HL-60 (cell line): ENCODE measurements around the gene ZNF365.

Experiments used
- DNase-seq, 2 experiments: peaks; one replicate each; pipeline ENCODE4 v3.0.0-alpha.2; 2010 to 2020; ENCODE audit warnings: low read depth in 1 of 2, low spot score in 1 of 2
- H3K27ac ChIP-seq: fragments of 250-450 bp; sonication (Bioruptor Pico); replicated peaks from 2 replicates; pipeline ENCODE4 v1.5.1; 2020; ENCODE audit warnings: mild to moderate bottlenecking, moderate library complexity
- H3K27me3 ChIP-seq: fragments of 250-450 bp; sonication (Bioruptor Pico); 2 replicates; pipeline ENCODE4 v1.5.1; 2021; ENCODE audit warnings: mild to moderate bottlenecking, moderate library complexity; ENCODE audit not compliant: insufficient read depth, poor library complexity, severe bottlenecking
- H3K4me3 ChIP-seq: replicated peaks from 2 replicates; pipeline ENCODE4 v1.5.1; 2011; ENCODE audit warnings: mild to moderate bottlenecking, control low read depth, low read length; ENCODE audit not compliant: insufficient read depth
- GABPA ChIP-seq: IDR thresholded peaks from 2 replicates; pipeline ENCODE4 v1.6.1; 2012; ENCODE audit warnings: low read depth
- POLR2AphosphoS5 ChIP-seq: IDR thresholded peaks from 2 replicates; pipeline ENCODE4 v1.6.1; 2012; ENCODE audit warnings: low read depth
- REST ChIP-seq: IDR thresholded peaks from 2 replicates; pipeline ENCODE4 v1.6.1; 2012; ENCODE audit warnings: low read depth; ENCODE audit not compliant: insufficient replicate concordance
- SPI1 ChIP-seq: IDR thresholded peaks from 2 replicates; pipeline ENCODE4 v1.6.1; 2012; ENCODE audit warnings: low read depth, mild to moderate bottlenecking, borderline replicate concordance
- TF ChIP-seq, protein P1 (sequence below): IDR thresholded peaks from one replicate; pipeline ENCODE4 v1.5.1; 2011; ENCODE audit warnings: low read length, control low read depth, inconsistent platforms; ENCODE audit not compliant: insufficient read depth

Gene ZNF365

GRCh38 chr10:62442894-62443669 is 68.9 kb downstream of the ZNF365 start:
- TF ChIP-seq POLR2AphosphoS5 = no peak
- TF ChIP-seq SPI1 = no peak
- TF ChIP-seq, protein P1, sequence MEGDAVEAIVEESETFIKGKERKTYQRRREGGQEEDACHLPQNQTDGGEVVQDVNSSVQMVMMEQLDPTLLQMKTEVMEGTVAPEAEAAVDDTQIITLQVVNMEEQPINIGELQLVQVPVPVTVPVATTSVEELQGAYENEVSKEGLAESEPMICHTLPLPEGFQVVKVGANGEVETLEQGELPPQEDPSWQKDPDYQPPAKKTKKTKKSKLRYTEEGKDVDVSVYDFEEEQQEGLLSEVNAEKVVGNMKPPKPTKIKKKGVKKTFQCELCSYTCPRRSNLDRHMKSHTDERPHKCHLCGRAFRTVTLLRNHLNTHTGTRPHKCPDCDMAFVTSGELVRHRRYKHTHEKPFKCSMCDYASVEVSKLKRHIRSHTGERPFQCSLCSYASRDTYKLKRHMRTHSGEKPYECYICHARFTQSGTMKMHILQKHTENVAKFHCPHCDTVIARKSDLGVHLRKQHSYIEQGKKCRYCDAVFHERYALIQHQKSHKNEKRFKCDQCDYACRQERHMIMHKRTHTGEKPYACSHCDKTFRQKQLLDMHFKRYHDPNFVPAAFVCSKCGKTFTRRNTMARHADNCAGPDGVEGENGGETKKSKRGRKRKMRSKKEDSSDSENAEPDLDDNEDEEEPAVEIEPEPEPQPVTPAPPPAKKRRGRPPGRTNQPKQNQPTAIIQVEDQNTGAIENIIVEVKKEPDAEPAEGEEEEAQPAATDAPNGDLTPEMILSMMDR = no peak
- no peak for TF ChIP-seq GABPA
- no peak for TF ChIP-seq REST
- no peak overlapping the region for H3K4me3 ChIP-seq
- no peak for DNase-seq

GRCh38 chr10:62443866-62444265 is 69.7 kb downstream of the ZNF365 start:
- no peak for DNase-seq
- Histone ChIP-seq H3K27ac (no peak overlapping the region), H3K27me3 (no peaks in the 10 kb centered on the region), H3K4me3 (no peak overlapping the region)
- TF ChIP-seq GABPA = no peak
- TF ChIP-seq, protein P1 = no peak
- TF ChIP-seq SPI1 = no peak
- no peak for TF ChIP-seq POLR2AphosphoS5
- TF ChIP-seq REST = no peak

More at GRCh38 chr10:62442894-62443669, 68.9 kb downstream of the ZNF365 start:
- Histone ChIP-seq H3K27me3 (no peaks in the 10 kb centered on the region), H3K27ac (no peak overlapping the region)

GRCh38 chr10:62446627-62447026 is 72.5 kb downstream of the ZNF365 start:
- no peak overlapping the region for H3K4me3 ChIP-seq
- TF ChIP-seq REST = no peak
- no peak for TF ChIP-seq SPI1
- no peak overlapping the region for H3K27ac ChIP-seq
- H3K27me3 ChIP-seq = no peaks in the 10 kb centered on the region
- DNase-seq = no peak
